Calu3 (cell line): ENCODE measurements around the gene FABP3. TPM values are rescaled to one million over a fixed set of nuclear protein-coding genes. Genes with fewer than 3 reads are reported as not detected.
A peak's percentile ranks its signal among the peaks of the same experiment; 100 is the strongest.

Experiments
- BruUV-seq: library from RNA; stranded (reverse); fragments of 400-500 nt; replicated peaks from 2 replicates; lab custom pipeline; 2021; lab: Mats Ljungman, UMichigan
- CTCF ChIA-PET: fragments of 300-600 bp; sonication (Branson Sonifier 250); formaldehyde crosslinking; loops from one replicate; lab custom pipeline; 2022; ENCODE audit warnings: antibody characterized with exemption; lab: Charles Lee
- DNase-seq: peaks from one replicate; pipeline ENCODE4 v3.0.0; 2022
- H3K27ac Mint-ChIP-seq: one replicate; pipeline ENCODE4 v1.8.0; 2022; ENCODE audit warnings: mixed read lengths; ENCODE audit not compliant: unreplicated experiment
- H3K27me3 Mint-ChIP-seq: one replicate; pipeline ENCODE4 v1.8.0; 2022; ENCODE audit warnings: mixed read lengths; ENCODE audit not compliant: unreplicated experiment
- H3K36me3 Mint-ChIP-seq: one replicate; pipeline ENCODE4 v1.8.0; 2022; ENCODE audit warnings: mild to moderate bottlenecking, moderate library complexity, mixed read lengths; ENCODE audit not compliant: insufficient read depth, unreplicated experiment
- H3K4me1 Mint-ChIP-seq: one replicate; pipeline ENCODE4 v1.8.0; 2022; ENCODE audit warnings: mild to moderate bottlenecking, low read depth, mixed read lengths; ENCODE audit not compliant: unreplicated experiment
- H3K4me3 Mint-ChIP-seq: one replicate; pipeline ENCODE4 v1.8.0; 2022; ENCODE audit warnings: mild to moderate bottlenecking, low read depth, moderate library complexity, mixed read lengths; ENCODE audit not compliant: unreplicated experiment
- H3K9me3 Mint-ChIP-seq: one replicate; pipeline ENCODE4 v1.8.0; 2022; ENCODE audit warnings: low read depth, mixed read lengths; ENCODE audit not compliant: unreplicated experiment
- CTCF ChIP-seq: fragments of 200-600 bp; IDR thresholded peaks from one replicate; pipeline ENCODE4 v1.8.0; 2022; ENCODE audit warnings: antibody characterized with exemption; ENCODE audit not compliant: unreplicated experiment
- intact Hi-C: fragments of 100-400 bp; cut with micrococcal nuclease; formaldehyde crosslinking; loops from one replicate; pipeline ENCODE4 v1.10.0; 2022; ENCODE audit not compliant: unreplicated experiment
- total RNA-seq: library from RNA; stranded (reverse); gene quantifications from 2 replicates; pipeline ENCODE4 v1.2.3, GENCODE V29; 2022

Gene FABP3
- total RNA-seq, 1 experiment from 2014 or later, result not detected

GRCh38 chr1:31398246-31398645, 25.4 kb upstream of the FABP3 start:
- Mint-ChIP-seq H3K36me3 (no peaks in the 10 kb centered on the region), H3K27me3 (no peaks in the 10 kb centered on the region), H3K4me3 (no peak overlapping the region), H3K9me3 (no peaks in the 10 kb centered on the region), H3K27ac (no peak overlapping the region), H3K4me1 (peaks cover 25% of the 10 kb centered on the region)
- intact Hi-C loops, result no loop called here
- CTCF ChIA-PET, result interaction anchor here (1.0 to 2.0 kb wide), 2 partner anchors 24 to 227 kb away, joined by 4 to 6 read pairs; no protein-coding TSS in a partner anchor
- no peak for TF ChIP-seq CTCF
- no peak for DNase-seq
- no TSS peak for BruUV-seq

GRCh38 chr1:31397360-31398095, 24.7 kb upstream of the FABP3 start:
- intact Hi-C loops, result no loop called here

GRCh38 chr1:31396633-31397351, 23.9 kb upstream of the FABP3 start:
- CTCF ChIA-PET, result interaction anchor here (1.0 to 2.0 kb wide), 3 partner anchors 25 to 229 kb away, joined by 4 to 6 read pairs (median 5); no protein-coding TSS in a partner anchor
- Mint-ChIP-seq H3K4me1 (peaks cover 25% of the 10 kb centered on the region), H3K27me3 (no peaks in the 10 kb centered on the region), H3K4me3 (no peak overlapping the region), H3K9me3 (no peaks in the 10 kb centered on the region), H3K27ac (no peak overlapping the region), H3K36me3 (no peaks in the 10 kb centered on the region)
- peak; percentile 17 for DNase-seq
- peak; percentile 49 for TF ChIP-seq CTCF
- no TSS peak for BruUV-seq
- intact Hi-C loops, result no loop called here

More at GRCh38 chr1:31397360-31398095, 24.7 kb upstream of the FABP3 start:
- CTCF ChIA-PET, result interaction anchor here (1.0 to 2.0 kb wide), 3 partner anchors 25 to 228 kb away, joined by 4 to 6 read pairs (median 5); no protein-coding TSS in a partner anchor
- peaks cover 25% of the 10 kb centered on the region for H3K4me1 Mint-ChIP-seq
- BruUV-seq, result no TSS peak
- H3K9me3 Mint-ChIP-seq, result no peaks in the 10 kb centered on the region
- no peaks in the 10 kb centered on the region for H3K36me3 Mint-ChIP-seq
- no peak overlapping the region for H3K4me3 Mint-ChIP-seq
- DNase-seq, result no peak
- TF ChIP-seq CTCF, result no peak
- no peaks in the 10 kb centered on the region for H3K27me3 Mint-ChIP-seq
- H3K27ac Mint-ChIP-seq, result no peak overlapping the region

GRCh38 chr1:31394584-31395193, 21.8 kb upstream of the FABP3 start:
- no peaks in the 10 kb centered on the region for H3K9me3 Mint-ChIP-seq
- H3K36me3 Mint-ChIP-seq, result no peaks in the 10 kb centered on the region
- peak; percentile 94 for DNase-seq
- no peak overlapping the region for H3K27ac Mint-ChIP-seq
- H3K4me1 Mint-ChIP-seq, result peaks cover 28% of the 10 kb centered on the region
- no TSS peak for BruUV-seq
- intact Hi-C loops, result loop anchor here (1.0 kb wide), 2 partner anchors 28 to 155 kb away; no protein-coding TSS in a partner anchor
- CTCF ChIA-PET, result interaction anchor here (0.6 to 2.3 kb wide), 13 partner anchors 10 to 418 kb away, joined by 3 to 38 read pairs (median 5); no protein-coding TSS in a partner anchor
- TF ChIP-seq CTCF, result peak; percentile 76
- H3K4me3 Mint-ChIP-seq, result peak overlapping the region; percentile 61
- no peaks in the 10 kb centered on the region for H3K27me3 Mint-ChIP-seq
